ENCODE results near the gene SOCS2.
"Not testable (repeated sequence)": the region's sequence is repeated elsewhere in the genome, so short reads cannot be mapped to it uniquely, and the experiment has no call there.

SOCS2 gene

DNA sequence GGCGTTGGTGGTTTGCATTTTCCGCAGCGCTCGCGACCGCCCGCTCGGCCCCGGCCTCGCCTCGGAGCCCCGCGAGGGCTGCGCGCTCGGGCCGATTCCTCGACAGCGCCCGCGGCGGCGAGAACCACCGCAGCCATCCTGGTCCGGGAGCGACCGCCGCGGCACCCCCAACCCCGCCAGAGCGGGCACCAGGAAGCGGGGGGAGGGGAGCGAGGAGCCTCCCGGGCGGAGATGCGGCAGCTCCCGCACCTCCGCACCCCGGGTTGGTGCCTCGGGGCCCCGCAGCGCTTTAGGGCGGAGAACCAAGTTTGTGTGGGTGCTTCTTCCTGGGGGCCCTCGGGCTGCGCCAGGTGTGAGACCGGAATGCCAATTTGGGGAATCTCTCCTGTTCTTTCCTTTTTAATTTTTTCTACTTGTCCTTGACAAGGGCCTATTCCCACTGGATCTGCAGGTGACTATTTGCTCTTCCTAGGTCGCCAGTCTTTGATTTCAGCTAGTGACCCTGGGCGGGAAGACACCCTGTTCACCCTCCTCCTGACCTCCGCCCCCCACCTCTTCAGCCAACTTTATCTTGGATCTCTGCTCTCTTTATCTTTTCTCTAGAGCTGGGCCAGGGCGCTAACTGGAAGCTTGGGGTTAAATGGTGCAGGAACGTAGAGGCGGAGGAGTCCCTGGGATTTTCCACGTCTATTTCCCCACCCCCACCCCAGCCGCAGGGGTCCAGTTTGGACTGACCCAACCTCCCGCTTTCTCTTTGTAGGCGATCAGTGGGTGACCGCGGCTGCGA, at the start of gene SOCS2:
Gene SOCS2, plus strand, starts transcription at position 751 of the 787 bp plus-strand sequence. CDS start 223 bp downstream, outside the sequence.
- no peak for DNase-seq (ENCODE audit: low read depth in 2 of 2)

DNA sequence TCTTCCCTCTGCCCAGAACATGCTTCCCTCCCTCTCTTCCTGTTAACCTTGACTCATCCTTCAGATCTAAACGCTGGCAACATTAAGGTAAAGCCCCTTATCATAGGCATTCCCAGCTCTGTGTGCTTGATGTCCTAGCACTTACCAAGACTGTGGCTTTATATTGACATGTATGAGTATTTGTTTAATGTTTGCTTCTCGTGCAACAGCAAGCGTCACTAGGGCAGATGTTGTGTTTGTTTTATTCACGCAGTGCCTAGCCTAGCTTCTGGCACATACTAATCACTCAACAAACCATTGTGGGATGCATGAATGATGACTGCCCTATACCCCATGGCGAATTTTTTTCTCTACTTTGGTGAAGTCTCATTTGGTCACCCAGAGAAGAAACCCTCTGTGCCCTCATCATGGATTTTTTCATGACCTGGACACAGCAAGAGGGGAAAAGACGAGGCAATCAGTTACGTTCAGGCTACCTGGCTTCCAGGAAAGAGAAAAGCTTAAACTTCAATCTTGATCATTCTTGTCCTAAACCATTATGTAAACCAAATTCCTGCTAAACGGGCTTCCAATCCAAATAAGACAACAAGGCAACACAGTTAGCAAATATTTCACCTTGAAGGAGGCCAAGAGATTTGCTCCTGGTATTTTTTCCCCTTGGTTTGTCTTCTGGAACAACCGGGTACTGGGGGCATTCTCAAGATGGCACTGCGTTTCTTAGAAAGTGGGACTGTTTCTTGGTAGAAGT, 47.9 kb upstream of the SOCS2 start:
- no peak for DNase-seq (ENCODE audit: low read depth in 2 of 2)

- DNase-seq (ENCODE audit: low read depth in 2 of 2), result no peak
Measured at GRCh38 chr12:93526786-93527428, 45.6 kb upstream of the SOCS2 start.

- DNase-seq (ENCODE audit: low read depth in 2 of 2), result no peak
Measured at GRCh38 chr12:93530358-93530757, 42.1 kb upstream of the SOCS2 start.

DNA sequence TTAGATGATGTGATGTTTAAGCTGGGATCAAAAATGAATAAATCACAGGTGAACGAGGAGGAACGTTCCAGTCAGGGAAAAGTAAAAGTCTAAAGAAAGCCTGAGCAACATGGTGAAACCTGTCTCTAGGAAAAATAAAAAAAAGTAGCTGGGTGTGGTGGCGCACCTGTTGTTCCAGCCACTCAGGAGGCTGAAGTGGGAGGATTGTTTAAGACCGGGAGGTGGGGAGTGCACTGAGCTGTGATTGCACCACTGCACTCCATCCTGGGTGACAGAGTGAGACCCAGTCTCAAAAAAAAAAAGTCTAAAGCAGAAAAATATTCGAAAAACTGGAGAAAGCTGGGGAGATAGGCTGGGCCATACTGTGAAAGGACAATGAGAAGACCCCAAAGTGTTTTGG, 39.2 kb upstream of the SOCS2 start:
- no peak for DNase-seq (ENCODE audit: low read depth in 2 of 2)

GRCh38 chr12:93536111-93536765, 36.2 kb upstream of the SOCS2 start:
- DNase-seq (ENCODE audit: low read depth in 2 of 2), result no peak

DNA sequence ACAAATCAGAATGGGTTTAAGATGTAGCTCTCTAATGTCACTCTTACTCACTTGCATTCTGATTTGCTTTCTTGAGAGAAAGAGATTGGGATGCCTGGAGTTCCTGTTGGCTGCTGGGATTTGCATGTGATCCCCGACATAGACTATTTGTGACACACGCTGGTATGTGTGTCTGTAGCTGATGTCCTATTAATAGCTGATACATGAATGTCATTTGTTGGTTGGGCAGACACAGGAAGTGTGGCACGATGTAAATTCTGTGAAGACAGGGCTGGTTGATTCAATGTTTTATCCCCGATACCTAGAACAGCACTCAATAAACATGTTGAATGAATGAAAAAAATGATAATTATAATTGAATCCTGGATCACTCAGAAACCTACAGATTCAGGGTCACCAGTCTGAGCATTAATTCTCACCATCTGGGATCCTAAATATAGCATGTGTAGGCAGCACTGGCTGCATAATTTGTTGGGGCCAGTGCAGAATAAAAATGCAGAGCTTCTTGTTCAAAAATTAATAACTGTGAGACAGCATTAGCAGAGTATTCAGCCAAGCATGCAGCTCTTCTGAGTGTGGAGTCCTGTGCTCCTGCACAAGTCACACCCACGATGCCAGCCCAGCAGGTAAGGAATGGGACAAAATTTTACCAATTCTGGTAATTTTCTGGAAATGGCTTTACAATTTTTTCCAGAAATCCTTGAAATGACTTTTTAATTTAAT, 35.5 kb upstream of the SOCS2 start:
- DNase-seq (ENCODE audit: low read depth in 2 of 2), result no peak

DNA sequence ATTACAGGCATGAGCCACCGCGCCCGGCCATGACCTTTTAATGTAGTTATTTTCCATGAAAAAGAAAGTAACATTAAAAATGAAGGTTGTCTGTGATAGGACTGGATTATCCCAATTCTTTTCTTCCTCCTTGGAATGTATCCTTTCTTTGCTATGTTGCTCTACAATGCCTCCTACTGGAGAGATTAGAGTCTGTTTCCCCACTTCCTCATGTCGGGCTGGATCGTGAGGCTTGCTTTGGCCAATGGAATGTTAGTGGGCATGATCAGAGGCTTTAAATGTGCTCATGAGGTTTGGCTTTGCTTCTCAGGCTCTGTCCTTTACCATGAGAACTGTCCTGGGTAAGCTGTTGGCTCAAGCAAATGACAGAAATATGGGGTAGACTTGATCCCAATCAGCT, 34.7 kb upstream of the SOCS2 start:
- no peak for DNase-seq (ENCODE audit: low read depth in 2 of 2)

GRCh38 chr12:93539821-93540220, 32.7 kb upstream of the SOCS2 start:
- no peak for DNase-seq (ENCODE audit: low read depth in 2 of 2)

DNA sequence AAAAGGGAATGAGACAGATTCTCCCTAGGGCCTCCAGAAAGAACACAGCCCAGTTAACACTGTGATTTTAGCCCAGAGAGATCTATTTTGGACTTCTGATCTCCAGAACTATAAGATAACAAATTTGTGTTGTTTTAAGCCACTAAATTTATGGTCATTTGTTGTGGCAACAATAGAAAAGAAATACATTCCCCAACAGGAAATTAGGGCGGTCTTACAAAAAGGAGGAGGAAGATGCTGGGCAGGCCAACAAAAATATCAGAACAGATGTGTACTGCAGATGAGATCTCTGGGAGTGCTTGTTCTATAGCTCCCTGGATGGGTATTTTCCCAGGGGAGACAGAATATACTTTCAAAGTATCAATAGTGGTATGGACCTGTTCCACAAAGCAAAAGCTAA, 32.0 kb upstream of the SOCS2 start:
- no peak for DNase-seq (ENCODE audit: low read depth in 2 of 2)

DNA sequence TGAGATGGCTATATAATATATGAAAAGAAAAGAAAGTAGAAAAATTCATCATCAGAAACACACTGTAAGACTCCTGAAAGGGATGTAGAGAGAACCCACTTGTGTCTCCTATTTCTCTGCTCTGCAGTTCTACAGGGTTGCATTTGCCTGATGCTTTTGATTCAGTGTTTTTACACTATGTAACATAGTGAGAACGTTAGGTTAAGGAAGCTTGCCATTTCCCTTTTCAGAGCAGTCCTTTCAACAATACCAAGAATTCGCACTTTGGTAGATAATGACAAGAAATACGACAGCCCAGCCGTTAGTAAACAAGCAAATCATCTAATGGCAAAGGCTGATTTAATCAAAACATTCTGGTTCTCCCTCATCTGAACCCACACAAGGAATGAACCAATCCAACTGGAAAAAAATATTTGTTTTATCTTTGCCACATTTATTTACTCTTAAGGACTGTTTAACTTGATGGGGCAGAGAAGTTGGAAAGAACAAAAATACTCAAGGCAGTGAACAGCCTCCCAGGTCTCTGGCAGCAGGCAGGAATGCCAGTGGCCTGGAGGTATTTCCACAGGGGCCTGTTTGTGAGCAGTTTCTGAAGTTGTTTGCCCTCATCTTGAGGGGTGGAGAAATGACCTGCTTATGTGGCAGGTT, 30.8 kb upstream of the SOCS2 start:
- DNase-seq (ENCODE audit: low read depth in 2 of 2), result no peak

DNA sequence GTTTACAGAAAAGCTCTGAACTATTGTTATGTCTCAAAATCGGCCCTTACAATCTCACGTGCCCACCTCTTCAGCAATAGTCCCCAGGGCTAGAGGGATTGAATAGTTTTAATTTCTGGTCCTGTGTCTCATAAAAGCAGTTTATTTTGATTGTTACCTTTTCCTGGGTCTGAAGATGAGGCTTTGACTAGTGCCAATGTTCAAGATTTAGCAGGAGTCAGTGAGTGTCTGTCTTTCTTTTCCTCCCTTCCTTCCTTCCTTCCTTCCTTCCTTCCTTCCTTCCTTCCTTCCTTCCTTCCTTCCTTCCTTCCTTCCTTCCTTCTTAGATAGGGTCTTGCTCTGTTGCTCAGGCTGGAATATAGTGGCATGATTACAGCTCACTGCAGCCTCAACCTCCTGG, 24.7 kb upstream of the SOCS2 start:
- DNase-seq (ENCODE audit: low read depth in 2 of 2), result no peak

GRCh38 chr12:93549174-93549573, 23.3 kb upstream of the SOCS2 start:
- no peak for DNase-seq (ENCODE audit: low read depth in 2 of 2)

DNA sequence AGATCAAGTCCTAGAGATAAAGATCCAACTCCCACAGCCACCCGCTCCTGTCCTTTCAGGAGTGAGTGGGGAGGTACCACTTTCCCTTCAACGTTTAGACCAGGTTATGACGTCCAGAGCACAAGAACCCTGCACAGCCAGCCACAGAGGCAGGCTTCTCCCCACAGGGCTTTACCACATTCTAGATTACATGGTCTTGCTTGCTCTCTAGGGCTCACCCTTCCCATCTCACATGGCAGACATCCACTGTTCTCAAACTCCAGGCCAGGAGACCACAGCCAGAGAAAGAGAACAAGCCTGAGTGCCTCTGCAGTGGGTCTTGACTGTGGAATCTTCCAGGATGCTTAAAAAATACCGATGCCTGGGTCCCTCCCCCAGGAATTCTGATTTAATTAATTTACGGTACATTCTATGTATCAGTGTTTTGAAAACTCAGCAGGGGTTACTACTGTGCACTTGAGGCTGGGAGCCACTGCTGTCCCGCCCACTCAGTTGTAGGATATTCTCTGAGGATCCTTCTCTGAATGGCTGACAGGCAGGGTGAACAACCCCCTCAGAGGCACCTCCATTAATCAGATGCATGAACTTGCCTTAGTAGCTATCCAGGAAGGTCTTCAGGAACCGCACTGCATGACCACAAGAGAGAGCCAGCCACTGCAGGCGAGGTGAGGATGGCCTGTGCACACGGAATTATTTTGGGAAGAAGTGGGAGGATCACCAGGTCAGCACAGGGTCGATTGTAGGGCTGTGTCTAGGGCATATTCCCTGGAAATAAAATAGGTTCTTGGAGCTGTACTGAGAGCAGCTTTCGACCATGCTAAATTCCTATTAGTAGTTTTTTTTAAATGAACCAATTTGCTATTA, 21.5 kb upstream of the SOCS2 start:
- DNase-seq (ENCODE audit: low read depth in 2 of 2), result no peak

DNA sequence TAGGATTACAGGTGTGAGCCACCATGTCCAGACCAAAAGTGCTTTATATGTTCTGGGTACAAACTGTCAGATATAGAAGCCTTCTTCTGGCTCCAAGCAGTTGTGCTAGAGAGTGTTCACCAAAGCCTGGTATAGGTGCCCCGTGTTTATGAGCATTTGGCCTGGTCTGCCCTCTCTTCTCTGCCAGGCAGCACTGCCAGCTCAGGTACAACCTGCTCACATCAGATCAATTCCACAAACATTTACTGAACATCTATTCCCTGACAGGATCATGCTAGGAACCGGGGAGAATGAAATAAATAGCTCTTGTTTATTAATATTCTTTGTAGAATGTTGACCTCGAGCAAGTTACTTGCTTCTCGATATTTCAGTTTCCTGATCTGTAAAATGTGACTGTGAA, 20.0 kb upstream of the SOCS2 start:
- DNase-seq (ENCODE audit: low read depth in 2 of 2), result no peak

- DNase-seq (ENCODE audit: low read depth in 2 of 2), result not testable (repeated sequence)
Measured at GRCh38 chr12:93557879-93558278, 14.6 kb upstream of the SOCS2 start.

- not testable (repeated sequence) for DNase-seq (ENCODE audit: low read depth in 2 of 2)
Measured at GRCh38 chr12:93558685-93559084, 13.8 kb upstream of the SOCS2 start.

DNA sequence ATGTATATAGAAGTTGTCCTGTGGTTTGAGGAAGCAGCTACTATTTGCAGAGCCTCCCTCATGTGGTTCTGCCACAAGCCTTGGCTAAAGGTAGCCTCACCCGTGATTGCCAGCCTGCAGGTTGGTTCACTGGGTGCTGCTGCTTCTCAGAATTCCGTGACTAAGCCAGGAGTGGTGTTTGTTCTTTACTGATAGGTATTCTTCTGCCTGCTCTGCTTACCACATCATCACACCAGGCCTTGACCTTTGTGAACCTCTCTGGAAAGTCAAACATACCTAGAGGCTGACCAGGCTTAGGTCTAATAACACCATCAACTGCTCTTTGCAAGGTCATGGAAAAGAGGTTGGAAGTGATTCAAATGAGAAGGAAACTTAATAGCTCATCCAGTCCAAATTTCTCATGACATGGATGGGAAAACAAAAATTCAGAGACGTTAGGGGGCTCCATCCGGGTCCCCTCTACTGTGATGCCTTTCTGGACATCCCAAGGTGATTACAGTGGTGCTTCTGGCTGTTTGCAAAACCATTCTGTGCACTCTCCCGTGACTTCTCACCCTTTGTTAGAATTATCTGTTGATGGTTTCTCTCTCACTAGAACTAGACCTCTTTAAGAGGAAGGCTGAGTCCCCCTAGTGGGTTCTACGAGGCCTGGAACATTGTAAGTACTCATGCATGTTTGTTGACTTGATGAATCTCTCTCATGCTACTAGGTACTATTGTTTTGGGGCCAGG, 8.5 kb upstream of the SOCS2 start:
- no peak for DNase-seq (ENCODE audit: low read depth in 2 of 2)

DNA sequence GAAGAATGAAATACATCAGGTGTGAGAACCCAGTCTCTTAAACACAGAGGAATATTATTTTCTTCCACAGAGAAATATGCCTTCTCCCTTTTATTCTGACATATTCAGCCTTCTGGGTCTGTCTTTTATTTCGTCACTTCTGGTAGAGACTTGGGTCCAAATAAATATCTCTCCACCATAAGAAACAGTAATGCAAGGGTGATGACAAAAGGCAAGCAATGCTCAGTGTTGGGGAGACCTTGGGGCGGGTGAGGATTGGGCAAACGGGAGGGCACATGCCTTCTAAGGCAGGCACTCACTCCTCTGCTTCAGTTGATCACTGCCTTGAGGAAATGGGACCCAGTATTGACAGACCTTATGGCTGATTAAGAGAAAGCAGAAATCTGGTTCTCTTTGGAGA, 6.7 kb upstream of the SOCS2 start:
- DNase-seq (ENCODE audit: low read depth in 2 of 2), result no peak

All from stimulated activated CD8-positive, alpha-beta memory T cell treated with anti-CD3 and anti-CD28 coated beads, Interleukin-15, amount 100 ng/mL, for 4 hours (primary cell).